Frontal cortex (tissue), 1 donor: ENCODE measurements around the gene GEMIN7. TPM values are rescaled to one million over a fixed set of nuclear protein-coding genes. Genes with fewer than 3 reads are reported as not detected.

Experiments used
- small RNA-seq: library from RNA; depleted of rRNA; stranded (forward); fragments of <200 nt; gene quantifications from one replicate; pipeline ENCODE3, GENCODE V24; 2014
- total RNA-seq: library from RNA; depleted of rRNA; stranded (reverse); fragments of >200 nt; gene quantifications from one replicate; pipeline ENCODE4 v1.2.3, GENCODE V29; 2014

GEMIN7 gene
- total RNA-seq, 1 donor from 2014 or later: 11.8 TPM

Small RNA genes lying within 50 kb of the gene (small RNA-seq; reads per million reads assigned to genes)
- not detected for gene RNU6-611P

Other genes starting within 250 kb of the GEMIN7 start
- gene NECTIN2, start 233.0 kb upstream of the GEMIN7 start, total RNA-seq: 26.1 TPM
- 30.6 TPM for gene TOMM40, start 188.0 kb upstream of the GEMIN7 start, total RNA-seq
- gene APOE, start 173.5 kb upstream of the GEMIN7 start, total RNA-seq: 77.0 TPM
- 2.9 TPM for gene APOC1, start 164.7 kb upstream of the GEMIN7 start, total RNA-seq
- gene APOC4, start 137.0 kb upstream of the GEMIN7 start, total RNA-seq: not detected
- 0.41 TPM for gene APOC2, start 133.2 kb upstream of the GEMIN7 start, total RNA-seq
- gene CLPTM1, start 123.9 kb upstream of the GEMIN7 start, total RNA-seq: 35.1 TPM
- gene RELB, start 77.8 kb upstream of the GEMIN7 start, total RNA-seq: 0.41 TPM
- 5.3 TPM for gene CLASRP, start 40.2 kb upstream of the GEMIN7 start, total RNA-seq
- under 0.01 TPM for gene ZNF296, start 2.8 kb upstream of the GEMIN7 start, total RNA-seq
- 24.1 TPM for gene PPP1R37, start 13.9 kb downstream of the GEMIN7 start, total RNA-seq
- 1.2 TPM for gene NKPD1, start 81.7 kb downstream of the GEMIN7 start, total RNA-seq
- 2.9 TPM for gene TRAPPC6A, start 99.0 kb downstream of the GEMIN7 start, total RNA-seq
- 3.3 TPM for gene BLOC1S3, start 99.5 kb downstream of the GEMIN7 start, total RNA-seq
- gene EXOC3L2, start 166.1 kb downstream of the GEMIN7 start, total RNA-seq: not detected
- gene MARK4, start 172.0 kb downstream of the GEMIN7 start, total RNA-seq: 32.6 TPM
- gene CKM, start 243.6 kb downstream of the GEMIN7 start, total RNA-seq: not detected